NCI-H2107 treated with DMSO at 0.1 percent for 48 hours (cell line): ENCODE data around the gene AKNAD1.
A peak's percentile ranks its signal among the peaks of the same experiment; 100 is the strongest.
"Not testable (repeated sequence)": the region's sequence is repeated elsewhere in the genome, so short reads cannot be mapped to it uniquely, and the experiment has no call there.

ENCODE experiments used
- DNase-seq: peaks from one replicate; lab custom pipeline; 2025; ENCODE audit not compliant: unreplicated experiment; lab: John Stamatoyannopoulos, UW

Gene AKNAD1, protein sequence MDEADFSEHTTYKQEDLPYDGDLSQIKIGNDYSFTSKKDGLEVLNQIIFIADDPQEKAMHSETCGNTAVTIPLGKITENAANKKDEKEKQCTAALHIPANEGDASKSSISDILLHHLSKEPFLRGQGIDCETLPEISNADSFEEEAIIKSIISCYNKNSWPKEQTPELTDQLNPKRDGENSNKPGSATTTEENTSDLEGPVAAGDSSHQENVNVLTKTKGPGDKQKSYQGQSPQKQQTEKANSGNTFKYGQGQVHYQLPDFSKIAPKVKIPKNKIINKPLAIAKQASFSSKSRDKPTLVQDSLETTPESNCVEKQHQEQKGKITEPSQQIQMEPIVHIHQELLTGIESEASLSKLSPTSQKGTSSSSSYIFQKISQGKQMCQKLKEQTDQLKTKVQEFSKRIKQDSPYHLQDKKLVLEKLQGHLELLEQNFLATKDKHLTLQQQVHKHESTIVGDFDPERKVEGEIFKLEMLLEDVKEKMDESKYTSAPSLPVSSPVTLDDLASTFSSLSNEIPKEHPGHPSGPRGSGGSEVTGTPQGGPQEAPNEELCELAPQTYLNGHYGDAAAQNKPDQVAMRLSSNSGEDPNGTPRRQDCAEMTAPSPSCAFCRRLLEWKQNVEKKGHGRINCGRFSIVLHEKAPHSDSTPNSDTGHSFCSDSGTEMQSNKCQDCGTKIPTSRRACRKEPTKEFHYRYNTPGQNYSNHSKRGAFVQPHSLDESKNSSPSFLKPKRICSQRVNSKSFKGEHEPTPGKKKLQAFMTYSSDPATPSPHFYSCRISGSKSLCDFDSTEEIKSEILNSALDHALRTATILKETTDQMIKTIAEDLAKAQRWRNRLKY

DNA sequence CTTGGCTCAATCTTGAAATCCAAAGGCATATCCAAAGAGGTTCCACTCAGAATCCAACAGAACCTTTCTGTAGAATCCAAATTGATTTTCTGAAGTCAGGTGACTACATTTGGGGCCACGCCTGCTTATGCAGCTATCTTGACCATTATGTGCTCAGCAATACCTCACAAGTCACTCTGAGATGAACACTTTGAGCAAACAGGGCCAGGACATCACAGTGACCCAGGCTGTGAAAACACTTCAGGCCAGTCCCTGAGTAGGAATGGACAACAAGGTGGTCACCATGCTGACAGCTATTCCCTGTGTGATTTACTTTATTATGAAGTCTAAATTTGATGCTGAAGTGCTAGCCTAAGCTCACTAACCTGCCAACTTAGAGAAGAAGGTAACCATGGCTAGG is at the start of gene AKNAD1:
TSS of gene AKNAD1 (minus strand) at position 101 of the 400 bp plus-strand sequence. CDS start 4,430 bp downstream, outside the sequence.
- no peak for DNase-seq

DNA sequence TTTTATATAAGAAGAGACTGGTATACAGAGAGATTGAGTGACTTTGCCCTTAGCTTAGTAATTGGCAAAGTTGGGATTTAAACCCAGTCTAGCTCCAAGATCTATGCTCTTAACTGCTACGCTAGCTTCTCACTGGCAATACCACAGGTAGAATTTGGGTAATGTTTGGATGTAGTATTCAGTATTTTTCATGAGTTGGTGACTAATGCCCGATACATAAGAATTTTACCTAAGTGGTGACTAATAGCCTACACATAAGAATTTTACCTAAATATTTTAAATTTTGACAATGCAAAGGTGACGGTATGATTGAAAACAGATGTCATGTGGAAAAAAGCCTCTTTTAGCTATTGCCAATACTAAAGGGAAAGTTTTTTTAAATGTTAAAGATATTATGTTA is 44.2 kb upstream of the AKNAD1 start:
- DNase-seq = no peak

DNA sequence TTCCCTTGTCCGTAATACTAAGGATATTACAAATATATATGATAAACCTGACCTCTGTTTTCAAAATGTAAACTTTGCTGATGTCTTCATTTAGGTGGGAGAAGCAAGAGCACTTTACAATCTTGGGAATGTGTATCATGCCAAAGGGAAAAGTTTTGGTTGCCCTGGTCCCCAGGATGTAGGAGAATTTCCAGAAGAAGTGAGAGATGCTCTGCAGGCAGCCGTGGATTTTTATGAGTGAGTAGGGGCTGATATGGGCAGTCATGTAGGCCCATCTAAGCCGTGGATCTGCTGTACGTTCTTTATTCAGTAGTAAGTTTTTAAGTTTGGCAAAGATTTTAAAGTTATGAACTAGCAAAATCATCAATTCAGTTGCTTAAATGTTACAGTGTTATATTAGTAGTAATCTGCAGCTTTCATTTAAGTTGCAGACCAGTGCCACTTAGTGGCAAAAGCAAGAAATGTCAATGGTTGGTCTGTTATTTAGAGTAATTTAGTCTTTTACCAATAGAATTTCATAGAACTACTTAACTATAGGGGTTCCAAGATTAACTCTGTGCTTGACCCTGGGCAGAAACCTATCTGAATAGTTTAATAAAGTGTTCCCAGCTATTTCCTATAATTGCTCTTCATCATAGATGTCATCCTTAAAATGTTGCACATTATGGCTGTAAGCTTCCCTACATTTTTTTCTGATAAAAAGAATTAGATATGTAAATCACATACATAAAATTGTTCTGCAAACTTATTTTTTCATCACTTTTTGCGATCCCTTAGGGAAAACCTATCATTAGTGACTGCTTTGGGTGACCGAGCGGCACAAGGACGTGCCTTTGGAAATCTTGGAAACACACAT is 41.2 kb upstream of the AKNAD1 start:
- peak; percentile 22 for DNase-seq

DNA sequence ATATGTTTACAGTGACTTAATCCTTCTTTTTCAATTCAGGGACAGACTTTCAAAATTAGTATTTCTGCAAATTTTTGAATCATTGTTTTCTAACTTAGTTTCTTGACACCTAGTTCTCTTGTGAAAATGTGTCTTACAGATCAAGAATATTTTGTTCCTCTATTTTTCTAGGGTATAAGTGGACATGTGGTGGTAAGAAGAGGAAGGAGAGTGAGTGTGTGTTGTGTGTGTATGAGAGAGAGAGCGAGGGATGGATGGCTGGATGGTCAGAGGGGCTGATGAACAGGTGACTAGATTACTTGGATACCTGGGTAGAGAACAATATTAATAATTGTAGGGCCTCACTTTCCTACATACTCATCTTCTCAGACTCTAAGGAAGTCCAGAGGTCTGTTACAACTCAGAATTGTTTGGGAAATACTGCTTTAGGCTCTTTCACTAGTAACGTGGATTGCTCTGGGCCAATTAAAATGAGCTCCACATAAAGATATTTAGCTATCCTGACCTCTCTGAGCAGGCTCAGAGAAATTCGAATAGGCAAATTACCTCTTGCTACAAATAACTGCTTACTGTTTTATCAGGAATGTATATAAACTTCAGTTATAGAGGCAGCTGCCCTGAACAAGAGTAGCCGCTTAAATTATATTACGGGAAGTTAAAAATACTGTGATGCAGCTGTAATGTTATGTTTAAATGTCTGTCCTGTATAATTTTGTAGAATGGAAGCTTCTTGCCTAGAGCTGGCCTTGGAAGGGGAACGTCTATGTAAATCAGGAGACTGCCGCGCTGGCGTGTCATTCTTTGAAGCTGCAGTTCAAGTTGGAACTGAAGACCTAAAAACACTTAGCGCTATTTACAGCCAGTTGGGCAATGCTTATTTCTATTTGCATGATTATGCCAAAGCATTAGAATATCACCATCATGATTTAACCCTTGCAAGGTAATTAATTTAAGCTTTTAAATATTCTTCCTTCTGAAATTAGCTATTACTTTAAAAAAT is 39.6 kb upstream of the AKNAD1 start:
- DNase-seq = no peak

DNA sequence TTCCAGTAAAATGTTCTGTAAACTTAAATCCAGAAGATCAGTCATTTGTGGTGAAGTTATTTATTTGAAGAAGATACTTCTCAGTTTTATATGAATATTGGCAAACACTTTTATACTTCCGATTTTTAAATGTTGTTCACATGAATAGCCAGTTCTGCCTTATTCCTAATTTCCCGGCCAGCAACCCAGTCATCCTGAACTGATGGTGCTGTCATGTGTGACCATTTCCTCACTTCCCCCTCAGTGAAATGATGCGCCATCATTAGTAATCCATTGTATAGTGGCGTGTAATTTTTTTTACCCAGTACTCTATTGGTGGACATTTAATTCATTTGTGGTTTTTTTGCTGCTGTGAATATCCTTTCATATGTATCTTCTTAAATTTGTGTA is 36.2 kb upstream of the AKNAD1 start:
- DNase-seq = no peak

DNA sequence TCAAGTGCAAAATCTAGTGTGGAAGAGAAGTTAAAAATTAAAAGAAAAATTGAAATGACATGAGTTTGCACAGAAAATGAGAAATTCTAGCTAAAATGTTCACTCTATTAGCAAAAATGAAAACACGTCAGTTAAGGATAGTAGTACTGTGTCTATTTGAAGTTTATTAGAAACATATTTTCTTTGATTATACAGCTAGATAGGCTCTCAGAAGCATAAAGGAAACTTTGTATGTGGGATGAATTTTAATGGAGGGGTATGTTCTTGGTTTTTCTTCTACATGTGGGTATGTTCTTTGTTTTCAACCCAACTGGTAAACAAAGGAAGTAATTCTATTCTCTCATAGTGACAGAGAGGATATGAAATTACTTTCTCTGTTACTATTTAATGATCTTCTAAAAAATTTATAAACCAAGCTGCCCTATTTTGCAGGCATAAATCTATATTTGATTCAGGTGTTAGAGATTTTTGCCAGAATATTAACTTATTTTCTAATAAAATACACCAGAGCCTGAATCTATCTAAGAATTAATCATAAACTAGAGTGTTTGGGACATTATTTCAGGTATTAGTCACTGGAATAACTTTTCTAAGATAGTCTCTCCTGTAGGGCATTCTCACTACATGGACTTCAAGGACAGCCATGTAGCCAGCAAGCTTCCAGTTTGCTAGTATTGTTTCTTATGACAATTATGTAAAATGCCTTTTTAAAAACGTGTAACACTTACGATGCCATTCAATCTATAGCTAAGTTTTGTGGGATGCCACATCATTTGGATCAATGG is 35.7 kb upstream of the AKNAD1 start:
- no peak for DNase-seq

DNA sequence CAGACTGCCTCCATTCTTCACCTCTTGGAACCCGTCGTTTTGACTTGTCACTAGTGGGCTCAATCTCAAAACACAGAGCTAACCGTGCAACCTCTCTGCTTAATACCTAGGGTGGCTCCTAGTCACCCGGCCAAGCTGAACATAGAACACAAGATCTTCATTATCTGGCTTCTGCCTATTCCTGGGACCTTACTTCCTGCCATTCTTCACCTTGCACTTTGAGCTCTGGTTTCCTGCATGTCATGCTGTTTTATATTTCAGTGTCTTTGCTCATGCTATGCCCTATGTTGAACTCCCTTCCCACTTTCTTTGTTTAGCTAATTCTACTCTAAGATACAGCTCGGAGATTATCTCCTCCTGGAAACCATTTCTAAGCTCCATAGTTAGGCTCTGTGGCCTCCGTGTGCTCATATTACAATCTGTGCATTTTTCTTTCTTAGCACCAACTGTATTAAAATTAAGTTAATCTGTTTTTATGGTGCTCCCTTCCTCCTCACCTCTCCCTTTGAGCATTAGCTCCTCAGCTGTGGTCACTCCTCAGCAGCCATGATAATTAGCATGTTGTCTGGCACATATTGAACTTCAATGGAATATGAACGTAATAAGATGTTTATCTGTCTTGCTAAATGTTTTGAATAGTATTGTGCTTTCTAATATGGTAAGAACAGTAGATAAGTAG is 33.0 kb upstream of the AKNAD1 start:
- DNase-seq = no peak

DNA sequence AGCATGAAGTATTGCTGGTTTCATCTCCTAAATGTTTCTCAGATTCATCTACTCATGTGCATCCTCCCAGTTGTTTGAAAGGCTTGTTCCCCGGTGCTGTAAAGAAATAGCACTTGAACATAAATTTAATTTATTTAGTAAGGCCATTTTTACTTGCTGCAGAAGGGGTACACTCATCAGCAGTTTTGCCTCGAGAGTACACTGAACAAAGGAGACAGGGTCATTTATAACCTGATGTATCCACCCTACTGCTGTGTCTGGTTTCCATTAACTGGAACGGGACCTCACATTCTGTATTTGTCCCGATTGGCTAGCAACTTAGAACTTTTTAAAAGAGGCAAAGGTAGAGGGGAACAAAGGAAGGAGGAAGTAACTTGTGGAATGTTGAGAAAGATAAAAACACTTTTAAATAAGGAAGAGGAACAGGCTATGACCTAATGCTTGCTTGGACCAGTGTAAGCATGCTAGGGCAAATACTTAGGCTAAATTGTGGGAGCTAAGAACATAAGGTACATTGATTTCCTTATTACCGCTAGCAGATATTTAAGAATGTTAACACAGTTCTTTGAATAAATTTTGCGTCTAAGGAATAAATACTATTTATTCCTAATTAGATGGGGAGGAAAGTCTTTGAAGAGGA is 32.2 kb upstream of the AKNAD1 start:
- not testable (repeated sequence) for DNase-seq

DNA sequence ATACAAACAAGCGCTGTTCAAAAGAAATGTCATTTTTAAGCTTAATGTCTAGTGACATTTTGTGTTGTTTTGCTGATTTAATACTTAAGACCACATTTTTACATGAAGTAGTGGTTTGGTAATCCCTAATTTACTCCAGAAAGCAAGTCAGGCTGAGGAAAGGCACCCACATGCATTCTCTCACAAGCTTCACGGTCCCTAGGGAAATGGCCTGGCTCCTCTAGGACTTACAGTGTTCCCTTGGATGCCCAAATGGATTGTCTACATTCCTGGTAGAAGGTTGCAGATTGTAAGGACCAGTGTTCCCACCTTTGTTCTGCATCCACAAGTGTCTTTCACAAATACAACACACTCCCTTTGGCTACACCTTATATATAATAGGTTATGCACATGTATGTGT is 29.4 kb upstream of the AKNAD1 start:
- no peak for DNase-seq

DNA sequence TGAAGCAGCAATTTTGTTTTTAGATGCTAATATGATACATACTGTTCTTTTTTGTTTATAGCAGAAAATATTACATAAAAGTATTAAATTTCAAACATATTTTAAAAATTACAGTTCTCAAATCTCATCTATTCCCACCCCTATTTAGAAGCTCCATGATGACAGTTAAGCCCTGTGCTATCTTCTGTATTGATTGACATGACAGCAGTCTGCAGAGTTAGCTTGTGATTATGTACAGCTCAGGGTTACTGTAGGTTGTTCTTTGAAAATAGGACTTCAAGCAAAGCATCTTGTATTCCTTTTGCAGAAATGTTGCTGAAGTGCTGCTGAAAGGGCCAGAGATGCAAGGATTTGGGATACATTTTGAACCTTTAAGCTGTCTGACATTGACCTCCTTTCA is 28.1 kb upstream of the AKNAD1 start:
- no peak for DNase-seq

DNA sequence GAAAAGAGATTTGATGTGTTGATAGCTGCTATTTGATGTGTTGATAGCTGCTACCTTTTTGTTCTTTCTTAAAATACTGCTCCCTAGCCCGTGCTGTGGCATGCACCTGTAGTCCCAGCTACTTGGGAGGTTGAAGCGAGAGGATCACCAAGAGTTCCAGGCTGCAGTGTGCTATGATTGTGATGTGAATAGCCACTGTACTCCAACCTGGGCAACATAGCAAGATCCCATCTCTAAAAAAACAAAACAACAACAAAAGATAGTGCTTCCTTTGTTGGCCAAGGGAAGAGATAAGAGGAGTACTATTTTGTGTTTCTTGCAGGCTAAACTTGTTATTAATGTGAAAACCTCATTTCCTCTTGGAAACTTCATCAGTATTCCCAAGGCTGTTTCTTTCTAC is 25.9 kb upstream of the AKNAD1 start:
- no peak for DNase-seq

DNA sequence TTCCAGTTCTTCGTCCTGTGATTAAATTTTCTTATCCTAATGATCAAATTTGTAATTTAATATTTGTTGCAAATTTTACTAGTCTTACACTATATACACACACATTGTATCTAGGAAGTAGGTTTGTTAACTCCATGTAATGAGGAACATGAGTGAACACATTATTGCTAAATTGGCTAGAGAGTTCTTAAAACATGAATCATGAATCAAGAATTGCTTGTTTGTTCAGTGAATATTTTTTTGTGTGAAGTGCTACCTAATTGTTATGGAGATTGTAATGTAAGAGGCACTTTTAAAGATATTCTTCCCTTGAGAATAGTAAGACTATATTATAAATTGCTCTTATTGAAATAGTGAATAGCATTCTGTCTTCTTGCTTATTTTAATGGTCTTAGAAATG is 24.5 kb upstream of the AKNAD1 start:
- peak; percentile 79 for DNase-seq

DNA sequence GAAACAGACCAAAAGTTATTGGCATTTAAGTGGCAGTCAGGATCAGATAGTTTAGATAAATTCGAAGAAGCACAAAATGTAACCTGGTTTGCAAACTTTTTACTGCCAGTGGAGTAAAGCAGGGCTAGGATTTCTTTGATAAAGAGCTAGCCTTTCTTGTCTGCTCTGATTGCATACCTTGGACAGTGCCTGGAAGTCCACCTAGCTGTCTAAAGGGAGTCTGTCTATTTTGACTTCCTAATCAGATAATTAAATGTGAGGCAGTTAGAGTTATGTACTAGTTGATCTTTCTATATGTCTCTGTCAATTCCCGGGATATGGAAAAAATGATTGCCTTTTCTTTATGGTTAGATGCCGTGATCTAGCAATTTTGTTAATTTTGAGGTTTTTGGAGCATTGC is 24.0 kb upstream of the AKNAD1 start:
- no peak for DNase-seq

DNA sequence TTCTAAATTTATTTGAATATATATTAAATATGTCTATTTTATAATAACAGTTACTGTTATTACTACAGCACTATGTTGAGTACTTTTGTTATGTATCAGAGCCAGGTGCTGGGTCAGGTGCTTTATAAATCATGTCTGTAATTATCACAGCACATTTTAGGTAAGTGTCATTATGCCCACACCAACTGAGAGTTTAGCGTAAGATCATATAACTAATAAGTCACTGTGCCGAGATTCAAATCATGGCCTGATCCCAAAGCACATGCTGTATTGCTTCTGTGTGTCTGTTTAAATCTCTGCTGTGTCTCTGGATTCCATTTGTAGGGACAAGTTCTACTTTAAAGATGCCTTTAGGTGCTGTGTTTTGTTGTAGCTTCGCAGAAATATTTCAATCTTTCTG is 21.8 kb upstream of the AKNAD1 start:
- peak; percentile 68 for DNase-seq

DNA sequence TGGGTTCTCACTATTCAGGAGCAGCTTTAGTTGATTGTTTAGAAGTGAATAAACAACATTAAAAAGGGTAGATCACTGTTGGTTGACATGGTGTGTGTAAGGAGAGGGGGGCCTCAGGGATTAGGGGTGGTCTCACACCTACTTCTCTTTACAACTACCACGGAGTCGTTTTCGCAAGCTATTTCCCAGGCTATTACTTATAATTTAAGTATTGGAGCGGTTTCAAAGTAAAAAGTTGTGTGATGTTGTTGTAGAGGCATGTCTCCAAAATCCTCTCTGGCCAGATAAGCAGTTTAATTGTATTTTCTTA is 21.2 kb upstream of the AKNAD1 start:
- no peak for DNase-seq

DNA sequence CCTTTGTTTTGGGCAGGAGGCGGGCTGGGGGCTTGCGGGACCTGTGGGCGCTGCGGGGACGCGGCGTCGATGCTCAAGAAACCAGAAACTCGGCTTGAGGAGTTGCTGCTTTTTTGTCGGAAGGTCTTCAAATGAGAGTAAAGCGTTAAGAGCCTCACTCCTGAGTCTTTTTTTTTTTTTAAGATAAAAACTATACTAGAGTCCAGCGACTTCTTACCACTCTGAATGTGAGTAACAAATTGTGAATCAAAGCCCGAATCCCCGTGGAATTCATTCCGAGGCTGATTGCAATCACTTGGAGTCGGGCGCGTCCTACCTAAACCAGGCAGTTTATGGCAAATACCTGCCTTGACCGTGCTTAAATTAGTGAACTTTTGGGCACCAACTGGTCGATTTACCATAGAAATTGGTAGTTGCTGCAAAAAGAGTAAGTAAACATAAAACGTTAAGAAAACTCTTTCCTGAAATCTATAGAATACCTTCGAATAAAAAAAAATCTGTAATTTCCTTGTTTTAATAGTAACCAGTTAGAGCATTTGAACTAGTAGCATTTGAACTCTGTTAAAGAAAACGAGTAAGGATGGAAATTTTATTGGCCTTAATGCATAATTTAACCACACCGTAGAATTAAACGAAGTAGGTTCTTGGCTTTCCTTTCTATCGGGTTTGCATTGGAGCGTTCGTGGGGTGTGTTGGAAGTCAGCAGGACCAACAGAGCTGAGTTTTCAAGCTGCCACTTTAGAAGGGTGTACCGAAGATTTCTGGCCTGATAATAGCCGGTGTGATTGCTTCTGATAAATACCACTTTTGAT is 20.7 kb upstream of the AKNAD1 start:
- peak; percentile 50 for DNase-seq

DNA sequence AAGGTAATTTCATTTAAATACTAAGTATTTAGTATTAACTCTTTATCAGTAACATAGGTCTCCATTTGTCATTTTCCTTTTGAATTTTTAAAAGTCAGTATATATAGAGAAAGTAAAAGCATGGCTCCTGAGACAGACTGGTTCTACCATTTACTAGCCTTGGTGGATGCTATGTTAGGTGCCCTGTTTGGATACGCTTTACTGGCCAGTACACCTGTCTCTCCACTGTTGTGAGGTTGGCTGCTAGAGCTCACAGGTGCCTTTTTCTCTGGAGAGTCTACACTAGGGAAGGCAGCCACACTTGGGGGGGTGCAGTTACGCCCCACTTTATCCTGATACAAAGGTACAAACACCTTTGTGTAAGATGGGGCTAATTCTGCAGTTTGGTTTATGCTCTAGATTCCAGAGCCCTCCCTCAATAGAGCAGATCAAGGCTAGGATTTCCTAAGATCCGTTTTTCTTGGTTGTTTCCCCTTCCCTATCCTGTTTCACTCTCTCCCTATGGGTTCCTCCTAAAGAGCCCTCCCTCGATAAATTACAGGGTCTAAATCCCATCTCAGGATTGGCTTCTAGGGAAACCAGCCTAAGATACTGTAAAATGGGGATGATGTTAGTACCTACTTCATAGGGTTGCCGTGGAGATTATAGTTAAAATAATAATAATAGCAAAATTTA is 14.3 kb upstream of the AKNAD1 start:
- no peak for DNase-seq
